Measurements from ENCODE around the gene TAF1A.

DNA sequence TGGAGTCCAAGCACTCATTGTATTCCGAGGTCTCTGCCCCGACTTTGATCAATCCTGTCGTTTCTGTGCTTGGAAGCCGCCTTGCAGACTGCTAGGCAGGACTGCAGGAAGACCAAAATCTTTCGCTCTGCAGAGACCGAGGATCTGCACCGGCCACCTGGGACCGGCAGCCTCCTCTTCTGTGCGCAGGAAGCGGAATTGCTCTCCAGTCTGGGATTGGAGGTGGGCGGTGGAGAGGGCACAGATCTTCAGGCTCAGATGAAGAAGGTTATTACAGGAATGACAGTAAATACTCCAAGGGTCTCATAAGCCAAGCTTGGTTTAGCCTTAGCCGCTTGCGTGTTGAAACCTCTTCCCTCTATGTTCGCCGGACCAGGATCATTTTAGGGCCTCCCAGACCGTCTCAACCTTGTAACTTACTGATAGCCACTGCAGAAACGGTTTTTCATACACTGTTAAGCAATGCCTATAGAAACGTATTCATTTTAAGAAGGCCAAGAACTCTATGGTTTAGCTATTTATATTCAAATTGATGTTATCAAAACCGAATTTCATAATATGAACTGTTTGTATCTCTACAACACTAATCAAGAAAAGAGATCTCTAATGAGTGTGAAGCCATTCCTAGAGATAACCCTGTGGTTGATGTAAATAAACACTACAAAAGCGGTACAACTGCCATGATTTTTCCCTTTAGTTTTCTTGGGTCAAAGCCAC lies 29.3 kb upstream of the TAF1A start:
- TF ChIP-seq SREBF1 (IDR thresholded peaks at IDR 0.05; ENCODE audit: low read length) (no peak), STAT3 (IDR thresholded peaks at IDR 0.05; ENCODE audit: low read depth, low read length) (no peak), NFIC (IDR thresholded peaks at IDR 0.05; ENCODE audit: low read depth, low read length) (no peak), POLR2A (IDR thresholded peaks at IDR 0.05; ENCODE audit: low read depth, low read length) (no peak), EP300 (IDR thresholded peaks at IDR 0.05; ENCODE audit: borderline replicate concordance in 1 of 2, control insufficient read depth in 1 of 2, low read depth in 2 of 2, low read length in 2 of 2) (no peak), NBN (IDR thresholded peaks at IDR 0.05) (no peak), EGR1 (IDR thresholded peaks at IDR 0.05; ENCODE audit: borderline replicate concordance in 1 of 2, low read depth in 2 of 2, low read length in 2 of 2) (no peak), ASH2L (IDR thresholded peaks at IDR 0.05; ENCODE audit: borderline replicate concordance, low read depth) (no peak)
- TF ChIP-seq, protein P1, sequence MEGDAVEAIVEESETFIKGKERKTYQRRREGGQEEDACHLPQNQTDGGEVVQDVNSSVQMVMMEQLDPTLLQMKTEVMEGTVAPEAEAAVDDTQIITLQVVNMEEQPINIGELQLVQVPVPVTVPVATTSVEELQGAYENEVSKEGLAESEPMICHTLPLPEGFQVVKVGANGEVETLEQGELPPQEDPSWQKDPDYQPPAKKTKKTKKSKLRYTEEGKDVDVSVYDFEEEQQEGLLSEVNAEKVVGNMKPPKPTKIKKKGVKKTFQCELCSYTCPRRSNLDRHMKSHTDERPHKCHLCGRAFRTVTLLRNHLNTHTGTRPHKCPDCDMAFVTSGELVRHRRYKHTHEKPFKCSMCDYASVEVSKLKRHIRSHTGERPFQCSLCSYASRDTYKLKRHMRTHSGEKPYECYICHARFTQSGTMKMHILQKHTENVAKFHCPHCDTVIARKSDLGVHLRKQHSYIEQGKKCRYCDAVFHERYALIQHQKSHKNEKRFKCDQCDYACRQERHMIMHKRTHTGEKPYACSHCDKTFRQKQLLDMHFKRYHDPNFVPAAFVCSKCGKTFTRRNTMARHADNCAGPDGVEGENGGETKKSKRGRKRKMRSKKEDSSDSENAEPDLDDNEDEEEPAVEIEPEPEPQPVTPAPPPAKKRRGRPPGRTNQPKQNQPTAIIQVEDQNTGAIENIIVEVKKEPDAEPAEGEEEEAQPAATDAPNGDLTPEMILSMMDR (IDR thresholded peaks at IDR 0.05 in 2 of 3, conservative IDR thresholded peaks at IDR 0.05 in 1 of 3; ENCODE audit: control insufficient read depth in 2 of 3, extremely low read depth in 1 of 3, insufficient read depth in 1 of 3, low read depth in 3 of 3, low read length in 3 of 3) = no peak
- TF ChIP-seq, protein P2, sequence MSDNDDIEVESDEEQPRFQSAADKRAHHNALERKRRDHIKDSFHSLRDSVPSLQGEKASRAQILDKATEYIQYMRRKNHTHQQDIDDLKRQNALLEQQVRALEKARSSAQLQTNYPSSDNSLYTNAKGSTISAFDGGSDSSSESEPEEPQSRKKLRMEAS (IDR thresholded peaks at IDR 0.05; ENCODE audit: low read depth, low read length) = no peak
- TF ChIP-seq, protein P3, sequence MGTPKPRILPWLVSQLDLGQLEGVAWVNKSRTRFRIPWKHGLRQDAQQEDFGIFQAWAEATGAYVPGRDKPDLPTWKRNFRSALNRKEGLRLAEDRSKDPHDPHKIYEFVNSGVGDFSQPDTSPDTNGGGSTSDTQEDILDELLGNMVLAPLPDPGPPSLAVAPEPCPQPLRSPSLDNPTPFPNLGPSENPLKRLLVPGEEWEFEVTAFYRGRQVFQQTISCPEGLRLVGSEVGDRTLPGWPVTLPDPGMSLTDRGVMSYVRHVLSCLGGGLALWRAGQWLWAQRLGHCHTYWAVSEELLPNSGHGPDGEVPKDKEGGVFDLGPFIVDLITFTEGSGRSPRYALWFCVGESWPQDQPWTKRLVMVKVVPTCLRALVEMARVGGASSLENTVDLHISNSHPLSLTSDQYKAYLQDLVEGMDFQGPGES (IDR thresholded peaks at IDR 0.05) = no peak
- TF ChIP-seq, protein P4, sequence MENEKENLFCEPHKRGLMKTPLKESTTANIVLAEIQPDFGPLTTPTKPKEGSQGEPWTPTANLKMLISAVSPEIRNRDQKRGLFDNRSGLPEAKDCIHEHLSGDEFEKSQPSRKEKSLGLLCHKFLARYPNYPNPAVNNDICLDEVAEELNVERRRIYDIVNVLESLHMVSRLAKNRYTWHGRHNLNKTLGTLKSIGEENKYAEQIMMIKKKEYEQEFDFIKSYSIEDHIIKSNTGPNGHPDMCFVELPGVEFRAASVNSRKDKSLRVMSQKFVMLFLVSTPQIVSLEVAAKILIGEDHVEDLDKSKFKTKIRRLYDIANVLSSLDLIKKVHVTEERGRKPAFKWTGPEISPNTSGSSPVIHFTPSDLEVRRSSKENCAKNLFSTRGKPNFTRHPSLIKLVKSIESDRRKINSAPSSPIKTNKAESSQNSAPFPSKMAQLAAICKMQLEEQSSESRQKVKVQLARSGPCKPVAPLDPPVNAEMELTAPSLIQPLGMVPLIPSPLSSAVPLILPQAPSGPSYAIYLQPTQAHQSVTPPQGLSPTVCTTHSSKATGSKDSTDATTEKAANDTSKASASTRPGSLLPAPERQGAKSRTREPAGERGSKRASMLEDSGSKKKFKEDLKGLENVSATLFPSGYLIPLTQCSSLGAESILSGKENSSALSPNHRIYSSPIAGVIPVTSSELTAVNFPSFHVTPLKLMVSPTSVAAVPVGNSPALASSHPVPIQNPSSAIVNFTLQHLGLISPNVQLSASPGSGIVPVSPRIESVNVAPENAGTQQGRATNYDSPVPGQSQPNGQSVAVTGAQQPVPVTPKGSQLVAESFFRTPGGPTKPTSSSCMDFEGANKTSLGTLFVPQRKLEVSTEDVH (IDR thresholded peaks at IDR 0.05; ENCODE audit: low read depth, partially characterized antibody) = no peak

Measured in GM12878 (cell line).